ENCODE measurements around the gene SPRED2.

DNA sequence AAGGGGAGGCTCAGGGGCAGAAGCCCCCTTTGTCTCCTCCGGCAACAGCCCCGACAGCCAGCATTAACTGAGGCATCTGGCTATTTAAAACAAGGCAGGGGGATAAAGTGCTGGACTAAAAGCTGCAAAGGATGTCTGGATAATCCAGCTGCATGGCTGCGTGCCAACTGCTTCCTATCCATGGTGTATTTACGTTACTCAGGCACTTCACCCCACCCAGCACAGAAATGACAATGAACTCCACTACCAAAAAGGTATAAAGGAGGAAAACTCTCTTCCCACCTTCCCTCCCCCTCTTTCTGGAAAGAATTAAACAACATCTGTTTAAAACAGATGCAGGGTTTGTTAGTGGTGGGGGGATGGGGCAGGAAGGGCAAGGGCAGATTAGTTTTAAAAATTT lies 82.5 kb downstream of the SPRED2 start:
- TF ChIP-seq, protein P1, sequence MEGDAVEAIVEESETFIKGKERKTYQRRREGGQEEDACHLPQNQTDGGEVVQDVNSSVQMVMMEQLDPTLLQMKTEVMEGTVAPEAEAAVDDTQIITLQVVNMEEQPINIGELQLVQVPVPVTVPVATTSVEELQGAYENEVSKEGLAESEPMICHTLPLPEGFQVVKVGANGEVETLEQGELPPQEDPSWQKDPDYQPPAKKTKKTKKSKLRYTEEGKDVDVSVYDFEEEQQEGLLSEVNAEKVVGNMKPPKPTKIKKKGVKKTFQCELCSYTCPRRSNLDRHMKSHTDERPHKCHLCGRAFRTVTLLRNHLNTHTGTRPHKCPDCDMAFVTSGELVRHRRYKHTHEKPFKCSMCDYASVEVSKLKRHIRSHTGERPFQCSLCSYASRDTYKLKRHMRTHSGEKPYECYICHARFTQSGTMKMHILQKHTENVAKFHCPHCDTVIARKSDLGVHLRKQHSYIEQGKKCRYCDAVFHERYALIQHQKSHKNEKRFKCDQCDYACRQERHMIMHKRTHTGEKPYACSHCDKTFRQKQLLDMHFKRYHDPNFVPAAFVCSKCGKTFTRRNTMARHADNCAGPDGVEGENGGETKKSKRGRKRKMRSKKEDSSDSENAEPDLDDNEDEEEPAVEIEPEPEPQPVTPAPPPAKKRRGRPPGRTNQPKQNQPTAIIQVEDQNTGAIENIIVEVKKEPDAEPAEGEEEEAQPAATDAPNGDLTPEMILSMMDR (IDR thresholded peaks at IDR 0.05) = no peak
- TF ChIP-seq POLR2A (IDR thresholded peaks at IDR 0.05) = no peak

All from uterus (tissue), 2 donors.